A549 treated with AZD9567 at 1 μM for 4 hours (cell line): ENCODE measurements around the gene HDHD3. TPM values are rescaled to one million over a fixed set of nuclear protein-coding genes. Genes with fewer than 3 reads are reported as not detected.

Source experiments
- total RNA-seq: library from RNA; stranded (reverse); fragments of 200-300 nt; extraction: Qiagen RNA extraction; gene quantifications from 5 replicates; pipeline ENCODE4 v1.2.3, GENCODE V29; 2022; ENCODE audit not compliant: insufficient read depth

The HDHD3 gene
- total RNA-seq = 19.4 to 25.6 TPM (median 23.0 TPM) in 5 replicates

GRCh38 chr9:113376634-113377567 is at the start of gene HDHD3:
Gene HDHD3, minus strand, starts transcription at chr9:113376986. Its CDS starts 2,632 bp downstream, at chr9:113374354.

GRCh38 chr9:113410207-113410864 is 33.5 kb upstream of the HDHD3 start, which contains the start of the genes C9orf43 and POLE3:
Gene C9orf43, plus strand, starts transcription at chr9:113410747. Its CDS starts 2,747 bp downstream, at chr9:113413494.
Gene POLE3, minus strand, starts transcription at chr9:113410675. Its CDS starts 382 bp downstream, at chr9:113410293.

GRCh38 chr9:113401027-113401792 is 24.4 kb upstream of the HDHD3 start, which contains the start of gene ALAD:
Gene ALAD, minus strand, starts transcription at chr9:113401284. Its CDS starts 7,725 bp downstream, at chr9:113393559.

GRCh38 chr9:113349445-113350094 is 27.2 kb downstream of the HDHD3 start, which contains the start of gene BSPRY:
Gene BSPRY, plus strand, starts transcription at chr9:113349541. Its CDS starts 39 bp downstream, at chr9:113349580.

GRCh38 chr9:113340011-113340699 is 36.6 kb downstream of the HDHD3 start, which contains the start of gene WDR31:
Gene WDR31, minus strand, starts transcription at chr9:113340275. Its CDS starts 8,253 bp downstream, at chr9:113332022.

Other genes starting within 250 kb of the HDHD3 start
- gene SLC31A2, start 226.0 kb downstream of the HDHD3 start, total RNA-seq = 5.7 to 7.5 TPM (median 7.2 TPM) in 5 replicates
- 17.0 to 19.0 TPM (median 17.7 TPM) in 5 replicates for gene FKBP15, start 155.7 kb downstream of the HDHD3 start, total RNA-seq
- 19.0 to 26.2 TPM (median 19.7 TPM) in 5 replicates for gene SLC31A1, start 155.4 kb downstream of the HDHD3 start, total RNA-seq
- gene CDC26, start 101.4 kb downstream of the HDHD3 start, total RNA-seq = 42.6 to 60.9 TPM (median 45.5 TPM) in 5 replicates
- 53.9 to 59.4 TPM (median 56.7 TPM) in 5 replicates for gene PRPF4, start 101.3 kb downstream of the HDHD3 start, total RNA-seq
- gene RNF183, start 73.6 kb downstream of the HDHD3 start, total RNA-seq = 0.17 to 0.21 TPM in 2 of 5 replicates, not detected in the others
- gene WDR31, start 36.7 kb downstream of the HDHD3 start, total RNA-seq = 1.3 to 1.8 TPM (median 1.5 TPM) in 5 replicates
- gene BSPRY, start 27.4 kb downstream of the HDHD3 start, total RNA-seq = 0.05 to 0.08 TPM (median 0.06 TPM) in 4 of 5 replicates, not detected in the other
- gene ALAD, start 24.3 kb upstream of the HDHD3 start, total RNA-seq = 15.7 to 19.1 TPM (median 18.1 TPM) in 5 replicates
- 101 to 125 TPM (median 113 TPM) in 5 replicates for gene POLE3, start 33.7 kb upstream of the HDHD3 start, total RNA-seq
- gene C9orf43, start 33.8 kb upstream of the HDHD3 start, total RNA-seq = 0.42 to 2.3 TPM (median 0.51 TPM) in 5 replicates
- 11.2 to 20.5 TPM (median 17.7 TPM) in 5 replicates for gene RGS3, start 86.7 kb upstream of the HDHD3 start, total RNA-seq